Activated T-cell treated with anti-CD3 and anti-CD28 coated beads, Interleukin-2, amount 50 U/mL, for 48 hours (primary cell): ENCODE results near the gene WHRN.

Experiments
- DNase-seq, 2 experiments: peaks; one replicate each; pipeline ENCODE4 v3.0.0-alpha.2; 2020

The WHRN gene

GRCh38 chr9:114414346-114414745, 90.9 kb downstream of the WHRN start:
- DNase-seq, result no peak

- no peak for DNase-seq
Observed at GRCh38 chr9:114413861-114414301, 91.4 kb downstream of the WHRN start.

- no peak for DNase-seq
Observed at GRCh38 chr9:114412048-114412683, 93.1 kb downstream of the WHRN start.

- no peak for DNase-seq
Observed at GRCh38 chr9:114411452-114411851, 93.8 kb downstream of the WHRN start.

- DNase-seq, result no peak
Observed at GRCh38 chr9:114410910-114411309, 94.4 kb downstream of the WHRN start.

GRCh38 chr9:114409842-114410241, 95.4 kb downstream of the WHRN start:
- no peak for DNase-seq

- DNase-seq, result no peak
Observed at GRCh38 chr9:114409103-114409780, 96.0 kb downstream of the WHRN start.

GRCh38 chr9:114408645-114409044, 96.6 kb downstream of the WHRN start:
- DNase-seq, result no peak

- DNase-seq, result no peak
Observed at GRCh38 chr9:114407889-114408288, 97.4 kb downstream of the WHRN start.

GRCh38 chr9:114406441-114406840, 98.8 kb downstream of the WHRN start:
- no peak for DNase-seq

GRCh38 chr9:114405294-114406034, 99.8 kb downstream of the WHRN start:
- peak; percentile 84 to 87 for DNase-seq

- DNase-seq, result no peak
Observed at GRCh38 chr9:114404531-114404930, 100.7 kb downstream of the WHRN start.

- no peak for DNase-seq
Observed at GRCh38 chr9:114403153-114403756, 102.0 kb downstream of the WHRN start.

- no peak for DNase-seq
Observed at GRCh38 chr9:114401344-114401743, 103.9 kb downstream of the WHRN start.

GRCh38 chr9:114400772-114401171, 104.5 kb downstream of the WHRN start:
- no peak for DNase-seq

- no peak for DNase-seq
Observed at GRCh38 chr9:114400219-114400618, 105.1 kb downstream of the WHRN start.

GRCh38 chr9:114399381-114399780, 105.9 kb downstream of the WHRN start:
- DNase-seq, result no peak

GRCh38 chr9:114397848-114398605, 107.2 kb downstream of the WHRN start:
- DNase-seq, result peak; percentile 97 to 98

GRCh38 chr9:114397219-114397847, 107.9 kb downstream of the WHRN start:
- DNase-seq, result no peak

- no peak for DNase-seq
Observed at GRCh38 chr9:114396558-114397218, 108.6 kb downstream of the WHRN start.

GRCh38 chr9:114395768-114396167, 109.5 kb downstream of the WHRN start:
- DNase-seq, result no peak

GRCh38 chr9:114395334-114395617, 110.0 kb downstream of the WHRN start:
- no peak for DNase-seq
